GM08714 (cell line): Measurements from ENCODE around the gene GDF7.

Experiments
- H3K4me3 ChIP-seq: fragments of 200-500 bp; sonication (Bioruptor generic); 2 replicates; pipeline ENCODE4 v1.5.1; 2014; ENCODE audit warnings: mild to moderate bottlenecking, low read length, inconsistent platforms
- ZNF274 ChIP-seq: IDR thresholded peaks from 2 replicates; pipeline ENCODE4 v1.6.1; 2012; ENCODE audit warnings: mild to moderate bottlenecking, low read depth, low read length

The GDF7 gene

DNA sequence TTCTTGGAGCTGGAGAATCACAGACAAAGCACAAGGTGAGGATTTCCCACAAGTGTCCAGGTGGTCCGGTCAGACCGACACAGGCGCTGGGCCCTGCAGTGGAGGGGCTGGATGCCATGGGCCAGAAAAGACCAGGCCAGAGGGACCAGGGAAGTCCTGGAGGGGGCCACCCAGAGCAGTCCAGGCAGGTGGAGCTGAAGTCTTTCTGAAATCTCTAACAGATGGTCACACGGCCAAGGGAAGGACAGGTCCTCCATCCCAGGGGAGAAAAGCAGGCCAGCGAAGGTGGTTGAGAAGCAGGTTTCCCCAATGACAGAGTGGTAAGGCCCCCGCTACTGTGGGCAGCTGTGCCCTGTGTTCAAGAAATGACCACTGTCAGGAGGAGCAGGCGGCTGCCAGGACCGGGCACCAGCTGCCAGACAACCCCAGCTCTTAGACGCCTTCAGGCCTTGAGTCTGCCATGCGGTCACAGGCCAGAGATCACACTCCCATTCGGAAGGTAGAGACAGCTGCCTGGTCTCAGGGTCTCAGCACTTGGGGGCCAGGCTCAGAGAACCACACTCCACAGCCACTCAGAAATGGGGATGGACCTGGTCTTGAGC lies 42.0 kb upstream of the GDF7 start:
- no peak for TF ChIP-seq ZNF274

DNA sequence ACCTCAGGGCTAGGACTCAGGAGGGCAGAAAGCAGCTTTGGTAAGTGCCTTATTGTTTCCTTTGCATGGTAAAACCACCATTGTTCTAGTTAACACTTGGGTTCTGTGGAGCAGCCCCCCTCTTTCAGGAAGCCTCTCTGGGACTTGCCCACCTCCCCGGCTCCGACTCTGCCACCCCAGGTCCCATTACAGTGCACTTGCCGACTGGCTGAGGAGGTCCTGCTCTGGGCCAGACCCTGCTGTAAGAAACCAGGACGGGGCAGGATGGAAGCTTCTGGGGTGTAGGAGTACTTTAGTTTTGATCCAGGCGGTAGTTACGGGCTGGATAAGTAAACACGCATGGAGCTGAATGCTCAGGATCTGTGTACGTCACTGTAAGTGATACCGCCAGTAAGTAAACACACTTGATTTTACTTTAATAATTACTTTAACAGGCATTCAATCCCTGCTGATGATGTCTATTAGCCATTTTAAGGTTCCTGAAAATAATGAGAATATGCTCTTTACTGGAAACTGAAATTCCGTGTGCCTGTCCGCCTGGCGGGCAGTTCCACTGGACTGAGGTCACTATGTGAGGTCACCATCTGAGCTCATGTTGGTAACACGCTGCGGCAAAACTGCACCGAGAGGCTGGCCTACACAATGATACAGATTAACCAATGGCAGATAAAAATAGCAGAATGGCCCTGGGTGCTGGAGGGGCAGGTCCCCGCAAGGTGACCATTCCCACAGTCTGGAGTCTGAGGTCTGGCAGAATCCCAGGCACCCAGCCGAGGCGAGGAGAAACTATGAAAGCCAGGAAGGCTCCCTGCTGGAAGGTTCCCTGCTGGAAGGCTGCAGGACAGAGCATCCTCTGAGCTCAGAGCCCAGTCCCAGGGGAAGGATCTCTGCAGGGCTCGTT lies 41.2 kb upstream of the GDF7 start:
- TF ChIP-seq ZNF274: no peak
- no peak overlapping the region for H3K4me3 ChIP-seq

More for the DNA sequence above, 42.0 kb upstream of the GDF7 start:
- H3K4me3 ChIP-seq: no peak overlapping the region

DNA sequence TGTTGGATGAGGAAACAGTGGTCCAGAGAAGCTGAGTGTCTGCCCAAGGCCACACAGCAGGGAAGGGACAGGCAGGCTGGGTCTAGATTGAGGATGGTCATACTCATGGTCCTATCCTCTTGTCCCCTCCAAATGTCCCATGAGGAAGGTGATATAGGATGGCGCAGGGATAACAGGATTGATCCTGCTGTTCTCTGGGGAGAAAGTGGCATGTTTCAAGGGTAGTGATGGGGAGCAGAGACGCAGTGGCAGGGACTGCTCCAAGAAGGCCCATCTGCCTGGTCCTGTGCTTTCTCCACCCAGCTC lies 40.6 kb upstream of the GDF7 start:
- TF ChIP-seq ZNF274: no peak
- H3K4me3 ChIP-seq: no peak overlapping the region

DNA sequence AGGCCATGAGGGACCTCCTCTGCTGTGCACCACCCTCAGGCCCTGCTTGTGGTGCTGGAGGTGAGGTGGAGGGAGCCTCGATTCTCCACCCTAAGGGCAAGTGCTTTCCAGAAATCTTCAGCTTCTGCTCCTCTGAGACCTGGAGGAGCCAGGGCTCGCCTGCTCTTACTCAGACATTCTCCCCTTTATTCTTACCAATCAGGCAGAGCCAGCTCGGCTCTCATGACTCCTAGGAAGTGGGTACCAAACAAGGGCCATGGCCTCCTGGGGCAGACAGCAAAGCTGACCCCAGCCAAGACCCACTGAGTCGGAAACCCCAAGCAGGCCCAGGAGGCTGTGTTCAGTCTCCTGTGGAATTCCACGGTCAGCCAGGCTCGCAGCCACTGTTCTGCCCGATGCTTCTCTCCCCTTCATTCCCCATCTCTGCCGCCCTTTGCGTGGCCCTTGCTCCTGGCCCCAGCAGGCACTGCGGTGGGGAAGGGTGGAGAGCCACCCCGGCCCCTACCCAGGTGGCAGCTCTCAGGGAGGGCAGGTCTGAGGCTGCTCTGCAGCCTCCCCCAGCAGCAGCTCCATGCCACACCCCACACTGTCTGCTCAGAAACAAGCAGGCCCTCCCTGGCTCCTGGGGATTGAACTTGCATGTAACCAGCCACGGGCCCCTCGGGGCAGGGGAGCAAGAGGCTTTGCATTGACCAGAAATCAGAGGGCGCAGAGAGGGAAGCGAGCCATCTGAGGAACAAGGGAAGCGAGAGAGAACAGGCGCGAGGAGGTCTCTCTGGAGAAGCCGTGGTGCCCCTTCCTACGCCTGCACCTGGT lies 40.0 kb upstream of the GDF7 start:
- TF ChIP-seq ZNF274: no peak

DNA sequence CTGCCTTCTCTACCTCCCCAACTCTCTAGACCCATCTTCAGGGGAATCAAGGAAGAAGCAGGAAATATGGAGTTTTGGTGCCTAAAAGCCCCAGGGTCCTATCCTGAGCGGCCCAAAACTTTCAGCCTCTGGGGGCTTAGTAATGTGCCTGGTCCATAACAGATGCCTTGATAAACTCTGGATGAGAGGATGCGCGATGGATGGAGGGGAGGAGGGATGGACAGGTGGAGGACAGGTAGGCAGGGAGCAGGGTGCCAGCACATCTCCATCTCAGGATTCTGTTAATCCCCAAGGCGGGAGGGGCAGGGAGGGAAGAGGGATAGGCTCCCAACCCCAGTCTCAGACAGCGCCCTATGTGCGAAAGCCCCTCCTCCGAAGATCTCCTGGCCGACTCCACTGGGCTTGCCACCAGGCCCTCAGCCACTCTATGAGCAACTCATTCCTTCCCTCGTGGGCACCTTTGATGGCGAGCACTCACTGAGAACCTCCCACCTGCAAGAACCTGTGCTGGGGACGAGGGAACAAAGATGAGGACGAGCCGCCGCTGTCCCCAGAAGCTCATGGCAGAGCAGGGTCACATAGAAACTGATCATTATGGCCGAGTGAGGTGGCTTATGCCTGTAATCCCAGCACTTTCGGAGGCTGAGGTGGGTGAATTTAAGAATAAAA lies 39.1 kb upstream of the GDF7 start:
- H3K4me3 ChIP-seq: no peak overlapping the region
- TF ChIP-seq ZNF274: no peak

More for the DNA sequence above, 40.0 kb upstream of the GDF7 start:
- H3K4me3 ChIP-seq: no peak overlapping the region

DNA sequence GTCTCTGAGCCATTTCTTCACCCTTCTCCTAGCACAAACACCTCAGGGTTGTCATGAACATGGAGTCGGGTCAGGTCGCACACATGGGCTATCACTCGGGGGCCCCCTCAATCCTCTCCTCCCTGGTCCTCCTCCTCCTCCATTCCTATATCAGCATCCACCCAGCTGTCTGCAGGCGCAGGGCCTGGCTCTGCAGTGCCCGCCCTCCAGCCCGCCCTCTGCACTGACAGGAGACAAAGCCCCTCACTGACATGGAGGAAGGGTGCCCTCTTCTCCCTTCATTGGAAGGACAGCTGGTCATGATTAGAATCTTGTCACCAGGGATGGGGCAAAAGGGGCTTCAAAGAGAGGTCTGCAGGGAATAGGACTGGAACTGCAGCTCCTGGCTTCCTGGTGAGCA lies 37.8 kb upstream of the GDF7 start:
- no peak for TF ChIP-seq ZNF274
- H3K4me3 ChIP-seq: no peak overlapping the region

DNA sequence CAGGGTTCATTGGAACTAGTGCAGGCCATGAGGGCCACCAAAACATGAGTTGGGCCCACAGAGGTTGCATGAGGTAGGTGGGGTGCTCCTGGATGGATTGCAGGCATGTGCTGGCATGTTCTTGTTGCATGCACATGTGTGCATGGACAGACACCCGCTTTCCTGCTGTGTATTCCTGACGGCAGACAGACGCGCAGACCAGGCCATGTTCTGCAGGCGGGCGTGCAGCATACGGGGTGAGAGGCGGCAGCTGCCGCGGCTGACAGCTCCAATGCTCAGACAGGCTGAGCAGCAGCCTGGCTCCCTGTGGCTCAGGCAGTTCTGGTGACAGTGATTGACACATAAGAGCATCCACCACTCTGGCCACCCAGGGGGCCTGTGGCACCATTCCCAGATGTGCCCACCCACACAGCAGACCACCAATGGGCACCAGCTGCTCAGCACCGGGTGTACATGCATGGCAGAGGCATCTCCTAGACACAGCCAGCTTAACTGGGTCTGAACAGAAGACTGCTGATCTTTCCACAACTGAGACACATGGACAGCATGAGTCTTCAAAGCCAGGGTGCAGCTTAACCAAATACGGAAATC lies 37.3 kb upstream of the GDF7 start:
- no peak overlapping the region for H3K4me3 ChIP-seq
- no peak for TF ChIP-seq ZNF274

DNA sequence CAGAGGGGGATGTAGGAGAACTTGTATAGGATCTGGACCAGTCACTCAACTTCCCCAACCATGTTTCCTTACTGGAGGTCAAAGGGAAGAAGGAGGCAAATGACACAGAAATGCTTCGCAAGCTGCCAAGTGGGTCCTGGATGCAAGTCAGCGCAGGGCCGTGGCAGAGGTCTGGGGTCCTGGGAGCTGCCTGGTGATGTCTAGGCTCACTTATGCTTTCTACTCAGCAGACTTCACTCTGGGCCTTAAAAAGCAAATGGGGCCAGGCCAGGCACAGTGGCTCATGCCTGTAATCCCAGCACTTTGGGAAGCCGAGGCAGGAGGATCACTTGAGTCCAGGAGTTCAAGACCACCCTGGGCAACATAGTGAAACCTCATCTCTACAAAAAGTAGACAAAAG lies 36.0 kb upstream of the GDF7 start:
- H3K4me3 ChIP-seq: no peak overlapping the region
- TF ChIP-seq ZNF274: no peak

DNA sequence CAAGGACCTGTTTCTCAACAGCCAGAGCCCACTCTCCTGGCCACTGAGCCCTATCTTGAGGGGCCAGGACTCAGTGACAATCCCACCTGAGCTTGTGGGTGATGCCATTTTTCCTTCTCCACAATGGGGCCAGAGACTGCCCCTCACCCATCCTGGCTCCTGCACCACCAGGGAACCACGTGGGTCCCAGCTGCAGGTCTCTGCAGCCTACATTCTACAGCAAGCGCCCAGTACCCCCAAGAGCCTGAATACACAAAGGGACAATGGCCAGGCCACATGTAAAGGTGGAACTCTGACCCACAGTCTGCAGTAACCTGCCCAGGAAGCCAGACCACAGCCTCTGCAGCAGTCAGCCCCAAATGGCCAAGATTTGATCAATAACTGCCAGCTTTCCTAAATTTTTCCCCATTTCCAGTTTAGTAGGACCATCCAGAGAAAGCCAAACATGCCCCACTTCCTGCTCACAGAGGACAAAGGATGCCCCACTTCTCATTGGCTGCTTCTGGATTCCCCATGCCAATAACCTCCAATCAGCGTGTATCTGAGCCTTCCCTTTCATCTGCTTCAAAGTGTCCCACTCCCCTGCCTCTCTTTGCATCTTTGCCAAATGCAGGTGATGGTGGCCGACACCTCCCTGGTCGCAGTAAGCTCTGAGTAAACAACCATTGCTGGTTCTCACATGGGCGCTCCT lies 35.2 kb upstream of the GDF7 start:
- H3K4me3 ChIP-seq: no peak overlapping the region
- no peak for TF ChIP-seq ZNF274

DNA sequence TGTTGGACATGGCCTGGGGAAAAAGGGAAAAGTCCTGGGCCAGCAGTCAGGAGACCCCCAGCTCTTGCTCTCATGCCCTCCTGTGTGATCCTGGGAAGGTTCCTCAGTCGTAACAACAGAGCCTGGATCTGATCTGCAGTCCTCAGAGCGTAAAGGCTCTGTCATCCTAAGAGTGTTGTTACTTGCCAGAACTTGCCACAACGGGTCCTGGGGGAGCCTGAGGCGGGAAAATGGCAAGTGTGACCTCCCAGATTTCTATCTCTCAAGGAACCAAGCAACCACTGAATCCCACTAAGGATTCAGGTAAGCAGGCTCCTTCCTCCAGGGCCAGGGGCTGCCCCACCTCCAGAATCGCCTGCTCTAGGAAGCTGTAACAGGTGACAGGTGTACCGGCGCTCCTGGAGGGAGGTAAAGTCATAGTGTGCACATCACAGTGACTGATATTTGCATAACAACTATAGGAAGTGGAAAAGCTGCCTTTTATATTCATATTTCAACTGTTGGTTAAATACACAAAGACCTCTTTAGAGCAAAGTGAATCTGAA lies 34.4 kb upstream of the GDF7 start:
- H3K4me3 ChIP-seq: no peak overlapping the region

DNA sequence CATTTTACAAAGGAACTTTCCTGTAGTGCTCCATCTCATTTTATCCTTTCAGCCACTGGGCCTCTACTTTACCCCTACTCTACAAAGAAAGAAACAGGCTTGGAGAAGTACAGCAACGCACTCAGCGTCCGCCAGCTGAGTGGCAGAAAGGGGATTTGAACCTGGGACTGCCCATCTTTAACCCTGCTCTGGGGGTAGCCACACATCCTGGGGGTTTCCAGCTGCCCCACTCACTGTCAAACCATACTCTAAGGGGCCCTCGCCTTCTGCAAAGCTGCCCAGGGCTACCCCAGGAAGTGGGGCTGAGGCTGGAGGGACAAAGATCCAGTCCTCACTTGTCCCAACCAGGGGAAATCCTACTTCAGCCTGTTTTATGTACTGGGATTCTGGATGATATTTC lies 33.9 kb upstream of the GDF7 start:
- no peak overlapping the region for H3K4me3 ChIP-seq
- no peak for TF ChIP-seq ZNF274

More for the DNA sequence above, 34.4 kb upstream of the GDF7 start:
- no peak for TF ChIP-seq ZNF274

DNA sequence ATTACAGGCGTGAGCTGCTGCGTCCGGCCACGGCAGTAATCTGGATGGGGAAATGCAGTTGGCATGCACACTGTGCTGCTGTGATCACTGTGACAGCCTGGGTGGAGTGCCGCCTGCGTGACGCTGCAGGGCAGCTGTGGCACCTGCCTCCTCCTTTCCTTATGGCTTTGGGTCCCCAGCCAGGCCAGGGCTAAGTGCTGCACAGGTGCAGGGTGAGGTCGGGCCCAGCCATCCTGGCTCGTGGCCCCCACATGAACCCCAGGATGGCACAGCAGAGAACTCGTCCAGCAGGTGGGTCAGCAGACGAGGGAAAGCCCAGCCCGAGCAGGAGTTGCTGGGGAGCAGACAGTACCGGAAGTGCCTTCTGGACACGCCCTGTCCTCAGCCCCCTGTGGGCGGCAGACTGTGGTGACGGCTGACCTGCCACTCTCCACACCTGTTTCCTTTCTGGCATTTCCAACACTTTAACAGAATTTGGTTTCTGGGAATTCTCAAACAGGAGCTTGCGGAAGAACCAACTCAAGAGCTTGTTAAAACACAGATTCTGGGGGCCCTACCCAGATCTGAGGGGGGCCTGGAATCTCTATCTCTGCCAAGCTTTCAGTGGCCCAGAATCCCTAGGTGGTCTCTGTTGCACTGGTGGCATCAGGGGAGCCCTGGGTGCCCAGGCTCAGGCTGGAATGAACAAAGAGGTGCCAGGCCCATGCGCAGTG lies 33.0 kb upstream of the GDF7 start:
- TF ChIP-seq ZNF274: no peak
- H3K4me3 ChIP-seq: no peak overlapping the region

DNA sequence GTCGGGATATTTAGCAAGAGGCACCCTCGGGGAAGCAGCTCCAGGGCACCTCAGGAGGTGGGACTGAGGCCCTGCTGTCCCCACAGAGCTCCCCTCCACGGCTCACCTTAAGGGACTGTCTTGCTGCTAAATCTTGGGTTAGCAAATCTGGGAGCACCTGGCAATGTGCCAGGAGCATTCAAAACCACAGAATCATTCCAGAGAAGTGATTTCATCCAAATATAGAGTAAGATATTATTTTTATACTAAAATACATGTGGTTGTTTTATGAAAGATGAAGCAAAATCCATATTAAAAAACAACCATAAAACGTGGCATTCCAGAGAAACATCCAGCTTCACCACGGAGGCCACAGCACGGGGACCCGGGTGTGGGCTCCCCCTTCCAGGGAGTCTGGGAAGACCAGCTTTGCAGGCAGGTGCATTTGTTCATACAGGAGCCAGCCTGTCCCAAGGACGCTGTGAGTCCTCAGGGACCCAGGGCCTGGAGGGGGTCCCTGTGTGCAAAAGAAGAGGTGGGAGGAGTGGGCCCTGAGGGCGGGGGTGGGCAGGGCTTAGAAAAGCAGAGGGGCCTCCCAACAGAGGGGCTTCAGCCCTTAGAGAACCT lies 32.3 kb upstream of the GDF7 start:
- H3K4me3 ChIP-seq: no peak overlapping the region
- TF ChIP-seq ZNF274: no peak
